OCI-LY3 (cell line): Measurements from ENCODE around the gene IRGC.

ENCODE experiments used
- H2AFZ ChIP-seq: fragments of 200-600, 300-600 bp; shearing (Covaris generic); 2 replicates; pipeline ENCODE4 v1.6.0; 2014; ENCODE audit warnings: antibody characterized with exemption, low read depth, low read length
- H3K27ac ChIP-seq: fragments of 200-600, 300-600 bp; sonication (generic); 2 replicates; pipeline ENCODE4 v1.5.1; 2014; ENCODE audit warnings: mild to moderate bottlenecking, low read length, moderate library complexity, mixed read lengths
- H3K27me3 ChIP-seq: fragments of 200-600, 300-600 bp; sonication (generic); 2 replicates; pipeline ENCODE4 v1.6.1; 2014; ENCODE audit warnings: low read depth, low read length, mixed read lengths
- H3K36me3 ChIP-seq: fragments of 200-600, 300-600 bp; sonication (generic); replicated peaks from 2 replicates; pipeline ENCODE3; 2014; ENCODE audit warnings: low read depth, low read length, mixed read lengths
- H3K4me1 ChIP-seq: fragments of 300-600, 200-600 bp; sonication (generic); 2 replicates; pipeline ENCODE4 v1.6.1; 2014; ENCODE audit warnings: low read length, mixed read lengths
- H3K4me2 ChIP-seq: fragments of 200-600, 300-600 bp; sonication (generic); 2 replicates; pipeline ENCODE4 v1.6.1; 2014; ENCODE audit warnings: low read length, mixed read lengths
- H3K4me3 ChIP-seq: fragments of 300-600, 200-600 bp; sonication (generic); 2 replicates; pipeline ENCODE4 v1.5.1; 2014; ENCODE audit warnings: antibody characterized with exemption, mild to moderate bottlenecking, low read length, moderate library complexity
- H3K79me2 ChIP-seq: fragments of 300-600, 200-600 bp; shearing (Covaris generic); 2 replicates; pipeline ENCODE4 v1.6.1; 2014; ENCODE audit warnings: mild to moderate bottlenecking, low read length, mixed read lengths
- H3K9ac ChIP-seq: fragments of 300-600, 200-600 bp; shearing (Covaris generic); 2 replicates; pipeline ENCODE4 v1.6.0; 2014; ENCODE audit warnings: mild to moderate bottlenecking, low read length, moderate library complexity
- H3K9me3 ChIP-seq: fragments of 200-600, 300-600 bp; shearing (Covaris generic); 2 replicates; pipeline ENCODE4 v1.6.1; 2014; ENCODE audit warnings: low read length, mixed read lengths; ENCODE audit not compliant: insufficient read depth
- H4K20me1 ChIP-seq: fragments of 200-600, 300-600 bp; sonication (generic); 2 replicates; pipeline ENCODE4 v1.6.1; 2016; ENCODE audit warnings: low read length, mixed read lengths; ENCODE audit not compliant: insufficient read depth
- EZH2phosphoT487 ChIP-seq: fragments of 200-600 bp; shearing (Covaris generic); IDR thresholded peaks from 2 replicates; pipeline ENCODE4 v1.6.1; 2018; ENCODE audit warnings: antibody characterized with exemption, mixed run types, low read depth
- TF ChIP-seq, protein P1 (sequence below): fragments of 200-600, 300-600 bp; sonication (generic); IDR thresholded peaks from 2 replicates; pipeline ENCODE4 v1.5.1; 2014; ENCODE audit warnings: antibody characterized with exemption, low read length, low read depth

The IRGC gene

DNA sequence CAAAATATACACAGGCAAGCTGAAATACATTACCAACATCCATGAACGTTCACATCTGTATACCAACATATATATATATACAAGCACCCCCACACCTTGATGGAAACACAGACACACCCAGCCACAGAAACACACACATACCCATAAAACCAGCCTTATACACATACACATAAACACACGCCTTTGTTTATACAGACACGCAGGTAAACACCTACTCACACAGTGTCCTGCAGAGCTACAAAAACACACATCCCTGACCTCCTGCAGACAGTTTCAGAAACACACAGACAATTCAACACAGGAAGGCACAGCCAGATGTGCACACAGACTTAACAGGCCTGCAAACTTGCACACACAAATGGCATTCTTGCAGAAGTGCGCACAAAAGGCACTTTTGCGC, 21.3 kb upstream of the IRGC start:
- Histone ChIP-seq H3K4me2 (no peak overlapping the region), H3K4me1 (no peaks in the 10 kb centered on the region), H3K9ac (no peak overlapping the region), H4K20me1 (no peaks in the 10 kb centered on the region), H2AFZ (no peak overlapping the region), H3K27me3 (0 out of 2 replicates have a peak, but pooled peaks cover 4% of the 10 kb centered on the region), H3K27ac (no peak overlapping the region), H3K79me2 (no peaks in the 10 kb centered on the region), H3K36me3 (peaks cover 3% of the 10 kb centered on the region), H3K4me3 (no peak overlapping the region), H3K9me3 (peaks cover 14% of the 10 kb centered on the region)
- TF ChIP-seq, protein P1, sequence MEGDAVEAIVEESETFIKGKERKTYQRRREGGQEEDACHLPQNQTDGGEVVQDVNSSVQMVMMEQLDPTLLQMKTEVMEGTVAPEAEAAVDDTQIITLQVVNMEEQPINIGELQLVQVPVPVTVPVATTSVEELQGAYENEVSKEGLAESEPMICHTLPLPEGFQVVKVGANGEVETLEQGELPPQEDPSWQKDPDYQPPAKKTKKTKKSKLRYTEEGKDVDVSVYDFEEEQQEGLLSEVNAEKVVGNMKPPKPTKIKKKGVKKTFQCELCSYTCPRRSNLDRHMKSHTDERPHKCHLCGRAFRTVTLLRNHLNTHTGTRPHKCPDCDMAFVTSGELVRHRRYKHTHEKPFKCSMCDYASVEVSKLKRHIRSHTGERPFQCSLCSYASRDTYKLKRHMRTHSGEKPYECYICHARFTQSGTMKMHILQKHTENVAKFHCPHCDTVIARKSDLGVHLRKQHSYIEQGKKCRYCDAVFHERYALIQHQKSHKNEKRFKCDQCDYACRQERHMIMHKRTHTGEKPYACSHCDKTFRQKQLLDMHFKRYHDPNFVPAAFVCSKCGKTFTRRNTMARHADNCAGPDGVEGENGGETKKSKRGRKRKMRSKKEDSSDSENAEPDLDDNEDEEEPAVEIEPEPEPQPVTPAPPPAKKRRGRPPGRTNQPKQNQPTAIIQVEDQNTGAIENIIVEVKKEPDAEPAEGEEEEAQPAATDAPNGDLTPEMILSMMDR: no peak
- TF ChIP-seq EZH2phosphoT487: no peak

GRCh38 chr19:43695985-43696704, 19.7 kb upstream of the IRGC start:
- H3K4me2 ChIP-seq: no peak overlapping the region
- H3K9ac ChIP-seq: no peak overlapping the region
- peaks cover 3% of the 10 kb centered on the region for H3K36me3 ChIP-seq
- no peak overlapping the region for H3K27ac ChIP-seq
- peaks cover 14% of the 10 kb centered on the region for H3K4me1 ChIP-seq
- H2AFZ ChIP-seq: no peak overlapping the region
- no peaks in the 10 kb centered on the region for H3K79me2 ChIP-seq
- no peaks in the 10 kb centered on the region for H4K20me1 ChIP-seq
- TF ChIP-seq, protein P1: no peak
- no peak for TF ChIP-seq EZH2phosphoT487
- 0 out of 2 replicates have a peak, but pooled peaks cover 4% of the 10 kb centered on the region for H3K27me3 ChIP-seq
- peaks cover 14% of the 10 kb centered on the region for H3K9me3 ChIP-seq
- H3K4me3 ChIP-seq: no peak overlapping the region

GRCh38 chr19:43697295-43697694, 18.6 kb upstream of the IRGC start:
- H3K9ac ChIP-seq: no peak overlapping the region
- TF ChIP-seq EZH2phosphoT487: no peak
- TF ChIP-seq, protein P1: no peak
- peaks cover 23% of the 10 kb centered on the region for H3K4me1 ChIP-seq
- H3K9me3 ChIP-seq: peaks cover 3% of the 10 kb centered on the region; the same call in 1 of the 2 replicates
- H3K79me2 ChIP-seq: no peaks in the 10 kb centered on the region
- no peak overlapping the region for H3K4me2 ChIP-seq
- no peak overlapping the region for H3K27ac ChIP-seq
- H2AFZ ChIP-seq: no peak overlapping the region
- H3K27me3 ChIP-seq: 0 out of 2 replicates have a peak, but pooled peaks cover 3% of the 10 kb centered on the region
- no peaks in the 10 kb centered on the region for H4K20me1 ChIP-seq
- H3K36me3 ChIP-seq: no peaks in the 10 kb centered on the region
- H3K4me3 ChIP-seq: no peak overlapping the region

GRCh38 chr19:43699506-43700394, 16.1 kb upstream of the IRGC start:
- Histone ChIP-seq H3K27me3 (no peaks in the 10 kb centered on the region), H3K4me1 (peaks cover 23% of the 10 kb centered on the region), H3K9ac (peak overlapping the region; percentile 49), H2AFZ (peak overlapping the region; percentile 56; the same call in 1 of the 2 replicates), H3K36me3 (no peaks in the 10 kb centered on the region), H3K9me3 (no peaks in the 10 kb centered on the region), H3K4me2 (peak overlapping the region; percentile 68), H3K4me3 (no peak overlapping the region; the same call in 1 of the 2 replicates), H4K20me1 (no peaks in the 10 kb centered on the region), H3K27ac (peak overlapping the region; percentile 75), H3K79me2 (no peaks in the 10 kb centered on the region)
- TF ChIP-seq, protein P1: no peak
- no peak for TF ChIP-seq EZH2phosphoT487
